DOHH2 (cell line): ENCODE results near the gene PAX6.

Source experiments
- CTCF ChIP-seq: fragments of 200-600 bp; sonication (generic); IDR thresholded peaks from one replicate; pipeline ENCODE4 v1.5.1; 2014; ENCODE audit warnings: antibody characterized with exemption, mild to moderate bottlenecking, low read depth, low read length; ENCODE audit not compliant: poor library complexity, severe bottlenecking
- EZH2phosphoT487 ChIP-seq: fragments of 200-600 bp; sonication (generic); IDR thresholded peaks from 2 replicates; pipeline ENCODE4 v1.6.1; 2017; ENCODE audit warnings: borderline replicate concordance, mild to moderate bottlenecking, antibody characterized with exemption, low read length, moderate library complexity, mixed read lengths

DNA sequence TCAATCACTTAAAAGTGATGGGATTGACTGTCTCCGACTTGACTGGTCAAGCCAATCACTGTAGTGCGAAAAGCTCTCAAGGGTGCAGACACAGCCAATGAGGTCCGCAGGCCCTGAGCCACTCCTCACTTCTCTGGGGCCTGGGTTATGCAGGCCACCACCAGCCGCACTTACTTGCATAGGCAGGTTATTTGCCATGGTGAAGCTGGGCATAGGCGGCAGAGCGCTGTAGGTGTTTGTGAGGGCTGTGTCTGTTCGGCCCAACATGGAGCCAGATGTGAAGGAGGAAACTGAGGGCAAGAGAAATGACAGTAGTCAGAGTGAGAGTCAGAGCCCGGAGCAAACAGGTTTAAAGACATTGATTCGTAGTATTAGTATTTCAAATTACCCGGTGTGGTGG, 17.9 kb downstream of the PAX6 start:
- no peak for TF ChIP-seq CTCF
- TF ChIP-seq EZH2phosphoT487 = no peak
